Heart left ventricle (tissue), 13 donors: Measurements from ENCODE around the gene ZNF185.

Experiments used
- CTCF ChIP-seq, 12 donors: fragments of 200-600 bp; sonication (generic) in 4 of 12; IDR thresholded peaks; one replicate each; pipeline versions ENCODE4 v1.5.0 to v1.8.0; 2018 to 2022; ENCODE audit warnings: antibody characterized with exemption in 12 of 12, mild to moderate bottlenecking in 5 of 12
- POLR2A ChIP-seq, 2 donors: fragments of 450-650 bp; IDR thresholded peaks; one replicate each; pipeline ENCODE4 v1.6.1; 2017; ENCODE audit warnings: antibody characterized with exemption in 2 of 2, mild to moderate bottlenecking in 2 of 2, moderate library complexity in 2 of 2
- donor health status: ischemic (EF 13 %, LVEDD 7.1; RV severe dilation, severe dysfunction).
- donor health status: DM: no; HTN: yes; CAD: no.
- donor health status: DM: no; HTN: no; CAD: no.
- donor health status: ischemic (EF 25% LVEDD 6.9; RV normal size, moderate dysfunction).
- donor health status: ischemic (EF 25% LVEDD 5.7; RV mildly dilated, moderate dysfunction).
- donor health status: ischemic (EF 35%, LVEDD 5.7; RV mildly dilated, moderate dysfunction).
- donor health status: nonischemic (EF 11% LVEDD 7.7; RV severe dilation, severe dysfunction).
- donor health status: DM: yes; HTN: yes; CAD: no.
- donor health status: PGD.
- donor health status: ischemic (EF 29% LVEDD 5.4; RV normal size, mild dysfunction).
- donor health status: nonischemic (EF 23%, LVEDD 6.1; RV moderate dilation, normal function).

- no peak for TF ChIP-seq CTCF (IDR thresholded peaks at IDR 0.05)
- TF ChIP-seq POLR2A (IDR thresholded peaks at IDR 0.05): no peak
These were observed 3.1 kb downstream of the ZNF185 start for GRCh38 chrX:152900937-152901445.
